NCI-H2107 treated with DMSO at 0.1 percent for 48 hours (cell line): ENCODE data around the gene CWC27.
"Not testable (repeated sequence)": the region's sequence is repeated elsewhere in the genome, so short reads cannot be mapped to it uniquely, and the experiment has no call there.

Experiments
- DNase-seq: peaks from one replicate; lab custom pipeline; 2025; ENCODE audit not compliant: unreplicated experiment; lab: John Stamatoyannopoulos, UW

The CWC27 gene

GRCh38 chr5:64786372-64786771 is 17.6 kb downstream of the CWC27 start:
- DNase-seq = no peak

GRCh38 chr5:64788156-64788555 is 19.4 kb downstream of the CWC27 start:
- no peak for DNase-seq

- DNase-seq = no peak
Measured at GRCh38 chr5:64789457-64789856, 20.7 kb downstream of the CWC27 start.

GRCh38 chr5:64790210-64790609 is 21.5 kb downstream of the CWC27 start:
- no peak for DNase-seq

GRCh38 chr5:64792469-64792868 is 23.7 kb downstream of the CWC27 start:
- no peak for DNase-seq

- no peak for DNase-seq
Measured at GRCh38 chr5:64794053-64794770, 25.5 kb downstream of the CWC27 start.

- no peak for DNase-seq
Measured at GRCh38 chr5:64796301-64796700, 27.6 kb downstream of the CWC27 start.

- DNase-seq = no peak
Measured at GRCh38 chr5:64800926-64801325, 32.2 kb downstream of the CWC27 start.

GRCh38 chr5:64806537-64806936 is 37.8 kb downstream of the CWC27 start:
- no peak for DNase-seq

GRCh38 chr5:64807520-64807919 is 38.8 kb downstream of the CWC27 start:
- no peak for DNase-seq

- DNase-seq = peak; percentile 47
Measured at GRCh38 chr5:64811050-64811640, 42.4 kb downstream of the CWC27 start.

- no peak for DNase-seq
Measured at GRCh38 chr5:64814073-64814472, 45.3 kb downstream of the CWC27 start.

GRCh38 chr5:64818245-64818644 is 49.5 kb downstream of the CWC27 start:
- no peak for DNase-seq

- DNase-seq = not testable (repeated sequence)
Measured at GRCh38 chr5:64819345-64819744, 50.6 kb downstream of the CWC27 start.

- no peak for DNase-seq
Measured at GRCh38 chr5:64822320-64822719, 53.6 kb downstream of the CWC27 start.

GRCh38 chr5:64826541-64826940 is 57.8 kb downstream of the CWC27 start:
- no peak for DNase-seq

GRCh38 chr5:64827703-64828102 is 59.0 kb downstream of the CWC27 start:
- DNase-seq = no peak

- DNase-seq = not testable (repeated sequence)
Measured at GRCh38 chr5:64830650-64831049, 61.9 kb downstream of the CWC27 start.

GRCh38 chr5:64831996-64832395 is 63.3 kb downstream of the CWC27 start:
- DNase-seq = no peak

- no peak for DNase-seq
Measured at GRCh38 chr5:64834037-64834436, 65.3 kb downstream of the CWC27 start.

- DNase-seq = no peak
Measured at GRCh38 chr5:64834611-64835010, 65.9 kb downstream of the CWC27 start.

- no peak for DNase-seq
Measured at GRCh38 chr5:64835266-64835665, 66.5 kb downstream of the CWC27 start.
